D721Med (cell line): Measurements from ENCODE around the gene DLEC1.

ENCODE experiments used
- DNase-seq: peaks from one replicate; pipeline ENCODE4 v3.0.0; 2011; ENCODE audit warnings: low spot score; ENCODE audit not compliant: insufficient read length
- FAIRE-seq: peaks from 2 replicates; lab custom pipeline; 2011; peaks lifted over from hg19 to GRCh38; lab: Jason Lieb, UNC
- TF ChIP-seq, protein P1 (sequence below): IDR thresholded peaks from 2 replicates; pipeline ENCODE4 v1.5.1; 2012; ENCODE audit warnings: mild to moderate bottlenecking, control low read depth; ENCODE audit not compliant: insufficient read depth; ENCODE audit errors: missing control alignments

DLEC1 gene

GRCh38 chr3:38017445-38018295 lies 21.3 kb upstream of the DLEC1 start:
- FAIRE-seq (no peak), DNase-seq (no peak)
- TF ChIP-seq, protein P1, sequence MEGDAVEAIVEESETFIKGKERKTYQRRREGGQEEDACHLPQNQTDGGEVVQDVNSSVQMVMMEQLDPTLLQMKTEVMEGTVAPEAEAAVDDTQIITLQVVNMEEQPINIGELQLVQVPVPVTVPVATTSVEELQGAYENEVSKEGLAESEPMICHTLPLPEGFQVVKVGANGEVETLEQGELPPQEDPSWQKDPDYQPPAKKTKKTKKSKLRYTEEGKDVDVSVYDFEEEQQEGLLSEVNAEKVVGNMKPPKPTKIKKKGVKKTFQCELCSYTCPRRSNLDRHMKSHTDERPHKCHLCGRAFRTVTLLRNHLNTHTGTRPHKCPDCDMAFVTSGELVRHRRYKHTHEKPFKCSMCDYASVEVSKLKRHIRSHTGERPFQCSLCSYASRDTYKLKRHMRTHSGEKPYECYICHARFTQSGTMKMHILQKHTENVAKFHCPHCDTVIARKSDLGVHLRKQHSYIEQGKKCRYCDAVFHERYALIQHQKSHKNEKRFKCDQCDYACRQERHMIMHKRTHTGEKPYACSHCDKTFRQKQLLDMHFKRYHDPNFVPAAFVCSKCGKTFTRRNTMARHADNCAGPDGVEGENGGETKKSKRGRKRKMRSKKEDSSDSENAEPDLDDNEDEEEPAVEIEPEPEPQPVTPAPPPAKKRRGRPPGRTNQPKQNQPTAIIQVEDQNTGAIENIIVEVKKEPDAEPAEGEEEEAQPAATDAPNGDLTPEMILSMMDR: no peak

DNA sequence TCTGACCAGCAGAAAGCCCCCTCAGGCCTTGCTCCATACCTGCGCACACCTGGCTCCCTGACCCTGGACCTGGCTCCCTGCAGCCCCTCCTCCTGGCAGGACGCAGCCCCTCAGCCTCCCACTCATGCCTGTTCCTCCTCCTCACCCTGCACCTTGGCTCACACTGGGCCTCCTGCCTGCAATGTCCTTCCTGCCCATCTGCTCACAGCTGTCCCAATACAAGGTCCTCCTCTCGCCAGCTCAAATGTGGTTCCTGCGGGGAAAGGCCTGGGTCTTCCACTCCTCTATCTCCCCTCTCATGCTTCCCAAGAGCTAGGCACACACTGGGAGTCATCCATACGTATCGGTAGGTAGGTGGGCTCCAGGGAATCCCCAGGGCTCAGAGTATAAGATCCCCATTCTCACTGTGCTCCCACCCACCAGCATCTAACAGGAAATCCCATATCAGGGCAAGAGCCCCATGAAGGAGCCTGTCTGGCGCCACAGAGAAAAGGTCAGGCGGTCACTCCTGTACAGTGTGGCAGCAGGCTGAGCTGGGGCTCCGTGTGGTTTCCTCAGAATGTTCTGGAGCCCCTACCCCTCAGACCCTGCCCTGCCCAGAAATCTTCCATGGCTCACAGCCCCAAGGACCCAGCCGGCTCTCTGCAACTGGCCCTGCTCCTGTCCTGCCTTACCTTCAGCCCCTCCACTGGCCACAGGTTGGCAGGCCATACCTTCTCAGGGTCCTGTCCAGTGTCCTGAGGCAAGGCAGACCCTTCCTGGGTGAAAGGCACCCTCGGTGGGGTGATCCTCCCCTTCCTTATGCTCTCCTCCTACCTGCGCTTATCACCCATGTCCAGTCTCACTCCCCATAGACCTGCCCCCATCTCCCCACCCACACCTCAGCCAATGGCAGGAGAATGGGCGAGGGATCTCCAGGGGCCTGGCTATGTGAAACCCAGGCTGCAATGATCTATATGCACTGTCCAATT lies 20.4 kb upstream of the DLEC1 start:
- no peak for DNase-seq
- no peak for FAIRE-seq
- TF ChIP-seq, protein P1: no peak

DNA sequence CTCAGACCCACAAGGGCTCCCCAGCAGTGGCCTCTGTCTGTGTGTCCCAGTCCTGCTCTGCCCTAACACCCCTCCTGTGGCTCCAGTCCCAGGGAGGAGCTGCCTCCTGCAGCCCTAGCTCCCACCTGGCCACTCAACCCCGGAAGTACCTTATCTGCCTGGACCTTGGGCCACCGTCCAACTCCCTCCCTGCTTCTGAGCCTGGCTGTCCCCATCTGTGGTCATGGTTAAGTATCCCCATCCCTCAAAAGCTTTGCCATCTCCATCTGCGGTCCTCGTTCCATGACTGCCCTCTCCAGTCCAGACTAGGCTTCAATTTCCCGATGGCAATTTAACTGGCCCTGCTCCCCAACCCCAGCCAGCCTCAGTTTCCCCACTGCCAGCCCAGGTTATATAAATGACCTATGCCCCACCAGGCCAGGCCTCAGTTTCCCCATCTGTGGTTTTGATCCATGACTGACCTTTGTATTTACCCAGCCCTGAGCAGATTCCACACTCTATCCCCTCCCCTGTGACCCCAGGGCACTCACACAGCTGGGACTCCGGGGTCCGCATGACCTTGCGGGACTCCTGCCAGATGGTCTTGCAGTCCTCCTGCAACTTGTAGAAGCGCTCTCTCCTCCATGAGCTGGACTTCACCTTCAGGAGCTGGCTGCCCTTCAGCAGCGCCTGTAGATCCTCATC lies 19.2 kb upstream of the DLEC1 start:
- TF ChIP-seq, protein P1: no peak
- no peak for FAIRE-seq

DNA sequence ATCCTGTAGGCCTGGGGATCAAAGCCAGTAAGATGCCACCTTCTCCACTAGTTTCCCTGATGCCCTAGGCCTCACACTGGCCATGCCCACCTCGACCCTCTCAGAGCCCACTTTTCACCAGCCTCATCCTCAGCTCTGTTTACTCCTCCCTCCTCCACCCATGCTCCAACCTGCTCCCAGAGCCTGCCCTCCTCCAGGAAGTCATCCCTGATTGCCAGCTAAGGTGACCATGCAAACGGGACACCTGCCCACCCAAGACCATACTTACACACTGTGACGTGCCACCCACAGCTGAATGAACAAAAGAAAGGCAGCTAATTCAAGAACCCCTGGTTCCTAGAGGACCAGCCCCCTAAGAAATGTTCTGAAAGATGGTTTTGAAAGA lies 18.7 kb upstream of the DLEC1 start:
- no peak for DNase-seq
- TF ChIP-seq, protein P1: no peak
- FAIRE-seq: no peak

More for the DNA sequence above, 19.2 kb upstream of the DLEC1 start:
- no peak for DNase-seq

GRCh38 chr3:38021196-38021595 lies 17.8 kb upstream of the DLEC1 start:
- no peak for DNase-seq
- TF ChIP-seq, protein P1: no peak
- FAIRE-seq: no peak

DNA sequence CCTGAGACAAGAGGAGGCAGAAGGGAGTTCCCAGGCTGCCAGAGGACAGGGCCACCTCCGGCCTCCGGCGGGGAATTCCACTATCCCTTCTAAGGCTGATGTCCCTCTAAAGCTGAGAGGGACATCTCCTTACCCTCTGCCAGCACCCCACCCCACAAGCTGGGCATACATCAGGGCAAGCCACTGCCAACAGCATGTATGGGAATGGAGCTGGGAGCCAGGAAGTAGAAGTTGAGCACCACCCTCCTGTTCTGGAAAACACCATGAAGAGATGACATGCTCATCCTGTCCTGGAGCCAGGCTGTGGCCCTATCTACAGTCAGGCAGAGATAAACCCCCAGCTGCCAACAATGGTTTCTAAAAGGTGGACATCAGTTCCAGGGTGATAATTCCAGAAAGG lies 16.7 kb upstream of the DLEC1 start:
- TF ChIP-seq, protein P1: no peak
- no peak for FAIRE-seq
- DNase-seq: no peak
